Activated CD8-positive, alpha-beta memory T cell treated with anti-CD3 and anti-CD28 coated beads for 48 hours (primary cell): ENCODE data around the gene PAX7.
"Not testable (repeated sequence)": the region's sequence is repeated elsewhere in the genome, so short reads cannot be mapped to it uniquely, and the experiment has no call there.

Source experiments
- DNase-seq, 3 experiments: peaks; one replicate each; pipeline ENCODE4 v3.0.0-alpha.2; 2020; ENCODE audit warnings: low read depth in 2 of 3, low spot score in 2 of 3

PAX7 gene

GRCh38 chr1:18630511-18631495 lies at the start of gene PAX7:
Gene PAX7, plus strand, starts transcription at chr1:18630846. Its CDS starts 758 bp downstream, at chr1:18631604.
- DNase-seq, result no peak

- peak; percentile 18 to 38 (median 19) for DNase-seq
Measured at GRCh38 chr1:18581420-18581880, 49.2 kb upstream of the PAX7 start.

DNA sequence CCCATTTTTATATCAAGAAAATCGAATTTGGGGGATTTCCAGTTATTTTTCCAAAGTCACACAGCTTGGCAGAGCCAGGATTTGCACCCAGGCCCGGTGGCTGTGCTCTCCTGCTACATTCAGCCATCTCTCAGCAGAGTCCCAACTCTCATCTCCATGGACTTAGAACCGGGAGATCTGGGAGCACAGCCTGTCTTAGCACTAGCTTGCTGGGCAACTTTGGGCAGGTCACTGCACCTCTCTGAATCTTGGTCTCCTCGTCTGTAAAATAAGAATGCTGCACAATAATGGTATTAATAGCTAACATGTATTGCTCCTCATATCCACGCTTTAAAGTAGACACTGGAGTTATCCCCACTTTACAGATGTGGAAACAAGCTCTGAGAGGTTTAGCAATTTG lies 47.8 kb upstream of the PAX7 start:
- DNase-seq, result no peak

DNA sequence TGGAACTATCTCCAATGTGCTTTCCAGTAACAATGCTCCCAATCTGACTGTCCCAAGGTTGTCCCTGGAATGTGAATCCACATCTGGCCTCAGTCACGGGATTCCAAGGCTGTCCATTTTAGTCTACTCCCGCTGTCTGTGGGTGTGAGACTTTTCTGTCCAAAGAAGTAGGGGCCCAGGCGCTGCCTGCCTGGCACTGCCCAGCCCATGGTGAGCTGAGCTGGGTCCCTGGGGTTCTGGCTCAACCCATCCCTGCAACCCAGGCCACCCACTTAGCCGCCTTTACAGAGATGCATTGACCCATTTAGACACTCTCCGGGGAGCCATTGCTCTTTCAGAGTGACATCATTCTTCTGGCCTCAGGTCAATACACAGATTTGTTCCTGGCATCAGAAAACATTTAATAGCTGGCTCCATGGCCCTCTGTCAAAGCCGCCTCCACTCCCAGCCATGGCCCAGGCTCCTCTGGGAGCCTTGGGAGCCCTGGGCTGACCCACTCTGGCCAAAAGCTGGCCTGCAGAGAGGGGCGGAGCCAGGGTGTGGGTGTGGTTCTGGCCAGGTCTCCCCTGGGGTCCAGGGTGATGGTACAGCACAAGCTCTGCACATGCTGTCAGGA lies 47.2 kb upstream of the PAX7 start:
- DNase-seq, result no peak

DNA sequence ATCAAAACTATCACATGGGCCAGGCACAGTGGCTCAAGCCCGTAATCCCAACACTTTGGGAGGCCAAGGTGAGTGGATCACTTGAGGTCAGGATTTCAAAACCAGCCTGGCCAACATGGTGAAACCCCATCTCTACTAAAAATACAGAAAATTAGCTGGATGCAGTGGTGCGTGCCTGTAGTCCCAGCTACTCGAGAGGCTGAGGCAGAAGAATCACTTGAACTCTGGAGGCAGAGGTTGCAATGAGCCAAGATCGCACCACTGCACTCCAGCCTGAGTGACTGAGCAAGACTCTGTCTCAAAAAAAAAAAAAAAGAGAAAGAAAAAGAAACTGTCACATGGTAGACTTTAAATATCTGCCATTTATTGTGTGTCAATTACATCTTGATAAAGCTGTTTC lies 44.6 kb upstream of the PAX7 start:
- not testable (repeated sequence) for DNase-seq

- DNase-seq, result no peak
Measured at GRCh38 chr1:18588093-18588492, 42.6 kb upstream of the PAX7 start.

- no peak for DNase-seq
Measured at GRCh38 chr1:18592368-18592767, 38.3 kb upstream of the PAX7 start.

DNA sequence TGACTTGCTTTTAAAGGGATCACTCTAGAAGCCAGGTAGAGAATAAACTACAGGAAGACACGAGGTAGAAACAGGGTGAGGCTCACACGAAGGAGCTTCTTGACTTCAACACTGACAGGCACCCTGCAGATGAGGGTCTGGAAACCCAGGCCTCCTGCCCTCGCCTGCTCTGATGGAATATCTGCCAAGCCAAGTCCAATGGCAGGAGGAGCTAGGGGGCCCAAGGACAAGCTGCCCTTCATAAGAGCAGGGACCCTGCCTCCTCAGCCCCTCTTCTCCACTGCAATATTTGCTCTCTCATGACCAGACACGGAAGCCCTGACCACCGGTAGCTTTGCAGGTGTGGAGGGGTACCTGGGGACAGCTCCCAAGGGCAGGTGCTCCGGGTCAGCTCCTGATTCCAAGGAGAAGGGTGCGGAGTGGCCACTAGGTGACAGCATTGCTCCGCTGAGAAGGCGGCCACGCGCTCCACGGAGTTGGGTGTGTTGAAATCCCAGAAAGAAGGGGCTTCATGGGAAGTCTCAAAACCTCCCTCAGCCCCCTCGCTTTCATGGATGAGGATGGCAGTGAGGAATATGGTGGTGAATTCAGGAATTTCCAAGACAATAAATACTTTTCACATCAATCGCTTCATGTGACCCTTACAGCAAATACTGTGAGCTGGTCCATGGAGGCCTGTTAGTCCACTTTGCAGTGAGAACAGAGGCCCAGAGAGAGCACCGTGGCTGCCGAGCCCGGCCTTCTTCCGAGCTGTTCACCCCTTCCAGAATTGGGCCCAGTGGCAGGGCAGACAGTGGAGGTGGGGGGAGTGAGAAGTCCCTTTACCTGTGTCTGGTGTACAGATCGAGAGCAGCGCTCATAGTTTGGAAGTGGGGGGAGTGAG lies 33.2 kb upstream of the PAX7 start:
- DNase-seq, result peak in 2 of 3 experiments; percentile 30 to 58

GRCh38 chr1:18599086-18599485 lies 31.6 kb upstream of the PAX7 start:
- DNase-seq, result no peak

GRCh38 chr1:18599704-18600103 lies 30.9 kb upstream of the PAX7 start:
- DNase-seq, result no peak

GRCh38 chr1:18602533-18603211 lies 28.0 kb upstream of the PAX7 start:
- DNase-seq, result no peak

DNA sequence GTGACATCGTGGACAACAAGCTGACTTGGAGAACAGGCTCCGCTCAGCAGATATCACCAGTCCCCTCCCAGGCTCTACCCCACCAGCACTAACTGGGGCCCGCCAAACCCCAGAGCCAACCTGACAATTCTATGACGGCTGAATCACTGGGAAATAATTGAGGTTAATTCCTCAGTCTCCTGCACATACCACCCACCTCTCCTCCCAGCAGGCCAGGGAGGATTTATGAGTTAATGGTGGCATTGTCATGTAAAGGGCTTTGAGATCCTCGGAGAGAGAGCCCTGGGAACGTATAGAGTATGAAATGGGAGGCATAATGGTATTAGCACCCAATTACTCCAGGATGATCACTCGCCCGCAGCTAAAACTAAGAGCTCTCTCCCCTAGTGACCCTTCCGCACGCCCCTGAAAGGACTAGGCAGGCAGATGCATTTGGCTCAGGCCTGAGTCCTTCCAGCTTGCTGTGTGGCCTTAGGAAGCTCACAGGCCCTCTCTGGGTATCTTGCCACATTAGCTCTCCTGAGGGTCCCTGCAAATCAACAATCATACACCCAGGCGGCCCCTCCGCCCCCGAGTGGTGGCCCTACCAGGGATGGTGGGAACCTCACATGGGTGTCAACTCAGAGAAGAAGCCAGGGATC lies 27.3 kb upstream of the PAX7 start:
- DNase-seq, result no peak

DNA sequence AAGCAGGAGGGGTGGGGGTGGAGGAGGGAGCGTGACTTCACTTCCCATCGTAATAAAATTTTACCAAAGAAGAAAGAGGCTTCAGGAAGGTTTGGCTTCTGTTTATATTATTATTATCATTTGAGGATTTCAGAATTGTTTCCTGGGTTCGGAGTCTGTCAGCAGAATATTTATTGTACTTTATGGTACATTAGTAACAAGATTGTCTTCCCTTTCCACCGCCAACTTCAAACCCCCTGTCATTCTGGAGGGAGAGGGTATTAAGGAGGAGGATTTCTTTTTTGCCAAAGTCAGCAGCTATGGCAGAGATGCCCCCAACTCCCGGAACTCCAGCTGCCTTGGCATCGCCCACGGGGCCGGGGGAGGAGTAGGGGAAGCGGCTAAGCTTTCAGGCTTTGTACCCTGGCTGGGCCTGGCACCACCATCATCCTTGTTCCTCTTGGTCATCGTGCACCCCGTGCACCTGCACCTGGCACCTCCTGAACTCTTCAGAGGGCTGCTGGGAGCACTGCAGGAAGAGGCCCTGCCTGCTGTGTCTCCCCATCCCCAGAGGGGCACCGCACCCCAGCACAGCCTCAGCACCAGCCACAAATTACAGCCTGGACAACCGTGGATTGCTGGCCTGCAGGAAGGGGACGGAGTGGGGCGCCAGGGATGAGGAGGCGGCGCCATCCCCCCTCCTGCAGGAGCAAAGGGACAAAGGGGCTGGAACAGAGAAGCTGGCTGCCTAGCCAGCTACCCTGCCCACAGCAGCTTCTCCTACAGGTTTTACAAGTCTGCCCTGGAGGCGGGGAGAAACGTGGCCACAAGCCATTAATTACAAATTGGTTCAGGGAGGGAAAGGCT lies 24.0 kb upstream of the PAX7 start:
- DNase-seq, result no peak

GRCh38 chr1:18607289-18607760 lies 23.3 kb upstream of the PAX7 start:
- DNase-seq, result no peak

DNA sequence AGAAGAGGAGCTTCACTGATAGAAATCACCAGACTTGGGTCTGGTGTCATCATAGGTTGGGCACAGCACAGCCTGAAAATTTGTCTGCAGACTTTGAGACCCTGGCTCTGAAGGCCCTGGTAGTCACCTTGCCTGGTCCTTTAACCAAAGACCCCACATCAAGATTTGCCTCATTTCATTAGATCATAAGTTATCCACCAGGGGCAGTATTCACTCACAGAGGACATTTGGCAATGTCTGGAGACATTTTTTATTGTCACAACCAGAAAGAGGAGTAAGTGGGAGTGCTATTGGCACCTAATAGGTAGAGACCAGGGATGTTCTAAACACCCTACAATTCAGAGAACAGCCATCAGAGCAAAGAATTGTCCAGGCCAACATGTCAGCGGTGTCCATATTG lies 22.1 kb upstream of the PAX7 start:
- DNase-seq, result no peak

GRCh38 chr1:18611311-18611710 lies 19.3 kb upstream of the PAX7 start:
- no peak for DNase-seq

DNA sequence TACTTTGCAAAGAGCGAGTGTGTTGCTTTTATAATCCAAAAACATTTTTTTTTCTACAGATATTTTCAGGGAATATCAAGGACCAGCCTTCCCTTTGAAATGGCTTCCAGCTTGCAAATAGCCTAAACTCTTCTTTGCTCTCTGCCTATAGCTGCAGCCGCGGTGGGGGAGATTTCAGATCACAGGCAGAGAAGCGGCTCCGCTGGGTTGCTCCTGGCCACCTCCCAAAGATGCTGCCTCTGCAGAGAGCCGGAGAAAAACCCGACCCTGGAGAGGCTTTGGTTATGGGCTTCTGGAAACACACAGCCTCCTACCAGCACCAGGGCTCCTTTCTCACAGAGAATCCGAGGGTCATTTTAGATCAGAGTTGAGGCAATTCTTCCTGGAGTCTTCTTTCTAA lies 18.6 kb upstream of the PAX7 start:
- DNase-seq, result no peak

- DNase-seq, result no peak
Measured at GRCh38 chr1:18614069-18614735, 16.4 kb upstream of the PAX7 start.
